K562 (cell line): ENCODE results near the gene COLEC12. TPM values are rescaled to one million over a fixed set of nuclear protein-coding genes. Genes with fewer than 3 reads are reported as not detected.

Experiments used
- ATAC-seq: fragments of 200-7000 bp; cut with Tn5 transposase; 3 replicates; pipeline ENCODE4 v1.9.1; 2020; ENCODE audit warnings: moderate library complexity
- BruUV-seq: library from RNA; stranded (reverse); fragments of 400-500 nt; replicated peaks from 2 replicates; lab custom pipeline; 2021; lab: Mats Ljungman, UMichigan
- CTCF ChIA-PET: fragments of 300-600 bp; formaldehyde crosslinking; extraction: SDS; loops from one replicate; lab custom pipeline; 2021; ENCODE audit warnings: low intra/inter-chr PET ratio; lab: Yijun Ruan, JAX
- POLR2A ChIA-PET: fragments of 300-600, 350-650 bp; sonication (Branson Sonifier 250); formaldehyde crosslinking; extraction: SDS; loops from one replicate; lab custom pipeline; 2021; ENCODE audit warnings: antibody characterized with exemption, inconsistent platforms; lab: Yijun Ruan, JAX
- DNase-seq, 4 experiments: peaks; one replicate each; pipeline versions ENCODE4 v3.0.0 to v3.0.0-alpha.2; 2011 to 2018; ENCODE audit warnings: low spot score in 3 of 4, mixed read lengths in 3 of 4; ENCODE audit errors: extremely low read depth in 1 of 4
- FAIRE-seq: peaks from 2 replicates; lab custom pipeline; 2011; peaks lifted over from hg19 to GRCh38; lab: Jason Lieb, UNC
- H2AFZ ChIP-seq: 2 replicates; pipeline ENCODE4 v1.6.0; 2011; ENCODE audit warnings: low read depth, low read length, control low read depth, inconsistent platforms
- H3K27ac ChIP-seq: fragments of 200-600 bp; 3 replicates; pipeline ENCODE4 v1.8.0; 2011; ENCODE audit warnings: low read depth, mild to moderate bottlenecking, control low read depth, inconsistent platforms, low read length, moderate library complexity, mixed read lengths; ENCODE audit errors: extremely low read depth
- H3K27me3 ChIP-seq, 2 experiments: fragments of 300-600 bp in 1 of 2; 2 replicates in 1 of 2; 3 replicates in 1 of 2; pipeline versions ENCODE4 v1.6.0 to v1.8.0; 2011; ENCODE audit warnings: inconsistent platforms in 2 of 2, low read length in 2 of 2, mild to moderate bottlenecking in 1 of 2, mixed read lengths in 1 of 2, moderate library complexity in 1 of 2; ENCODE audit not compliant: control insufficient read depth in 2 of 2, insufficient read depth in 2 of 2
- H3K36me3 ChIP-seq: fragments of 300-600 bp; 3 replicates; pipeline ENCODE4 v1.8.0; 2011; ENCODE audit warnings: mild to moderate bottlenecking, low read length, inconsistent platforms; ENCODE audit not compliant: control insufficient read depth, insufficient read depth
- H3K4me1 ChIP-seq, 2 experiments: fragments of 200-600 bp in 1 of 2; replicated peaks in 1 of 2; 2 replicates in 1 of 2; 3 replicates in 1 of 2; pipeline versions ENCODE4 v1.5.1 to v1.8.0; 2011; ENCODE audit warnings: inconsistent platforms in 2 of 2, low read length in 2 of 2, mild to moderate bottlenecking in 1 of 2, mixed read lengths in 1 of 2, moderate library complexity in 1 of 2; ENCODE audit not compliant: control insufficient read depth in 2 of 2, insufficient read depth in 2 of 2
- H3K4me2 ChIP-seq: 2 replicates; pipeline ENCODE4 v1.6.1; 2011; ENCODE audit warnings: low read length, control low read depth, inconsistent platforms, mixed read lengths; ENCODE audit not compliant: insufficient read depth
- H3K4me3 ChIP-seq: fragments of 200-600 bp; sonication (generic), shearing (Covaris generic); 2 replicates; pipeline ENCODE4 v1.5.1; 2016; ENCODE audit warnings: control low read depth, inconsistent platforms
- H3K79me2 ChIP-seq: fragments of 200-600 bp; 3 replicates; pipeline ENCODE4 v1.8.0; 2011; ENCODE audit warnings: low read length, inconsistent platforms; ENCODE audit not compliant: control insufficient read depth, insufficient read depth
- H3K9ac ChIP-seq, 2 experiments: 2 replicates each; pipeline versions ENCODE4 v1.6.0 to v1.6.1; 2011; ENCODE audit warnings: low read depth in 2 of 2, low read length in 2 of 2, control low read depth in 1 of 2, inconsistent platforms in 1 of 2, mild to moderate bottlenecking in 1 of 2, mixed read lengths in 1 of 2; ENCODE audit not compliant: insufficient read depth in 1 of 2
- H3K9me1 ChIP-seq: one replicate; pipeline ENCODE4 v1.6.0; 2011; ENCODE audit warnings: inconsistent platforms, mild to moderate bottlenecking, low read length, moderate library complexity; ENCODE audit not compliant: control insufficient read depth, insufficient read depth
- H3K9me3 ChIP-seq: replicated peaks from 2 replicates; pipeline ENCODE4 v1.5.1; 2011; ENCODE audit warnings: low read depth, low read length, inconsistent platforms; ENCODE audit not compliant: control insufficient read depth, insufficient read depth
- H4K20me1 ChIP-seq: replicated peaks from 2 replicates; pipeline ENCODE4 v1.6.1; 2011; ENCODE audit warnings: low read length, inconsistent platforms, mixed read lengths; ENCODE audit not compliant: control insufficient read depth, insufficient read depth
- ARID3B ChIP-seq: fragments of 250-450 bp; sonication (Bioruptor Pico); IDR thresholded peaks from 2 replicates; pipeline ENCODE4 v1.4.0; 2020; ENCODE audit warnings: borderline replicate concordance
- CCAR2 ChIP-seq: fragments of 200-400 bp; formaldehyde crosslinking; IDR thresholded peaks from 2 replicates; pipeline ENCODE4 v1.6.1; 2017; ENCODE audit warnings: mild to moderate bottlenecking, low read depth, low read length
- CTBP1 ChIP-seq: fragments of 450-650 bp; IDR thresholded peaks from 2 replicates; pipeline ENCODE4 v1.6.1; 2016; ENCODE audit warnings: borderline replicate concordance
- ELF2 ChIP-seq: fragments of 250-450 bp; sonication (Bioruptor Pico); IDR thresholded peaks from 2 replicates; pipeline ENCODE4 v1.5.0; 2021; ENCODE audit warnings: mild to moderate bottlenecking
- ETS2 ChIP-seq: IDR thresholded peaks from 2 replicates; pipeline ENCODE4 v1.6.1; 2016; ENCODE audit warnings: borderline replicate concordance, missing genetic modification characterization, mild to moderate bottlenecking, moderate library complexity, missing compliant biosample characterization; ENCODE audit not compliant: poor library complexity, severe bottlenecking
- GABPA ChIP-seq: fragments of 200-800 bp; sonication (Bioruptor generic); conservative IDR thresholded peaks from 2 replicates; pipeline ENCODE4 v1.6.1; 2016; ENCODE audit warnings: low read depth, missing genetic modification characterization, missing compliant biosample characterization
- KDM1A ChIP-seq, 2 experiments: fragments of 450-650 bp; IDR thresholded peaks; 2 replicates each; pipeline ENCODE4 v1.6.1; 2016; ENCODE audit warnings: mild to moderate bottlenecking in 2 of 2
- KLF6 ChIP-seq: fragments of 250-450 bp; sonication (Bioruptor Pico); IDR thresholded peaks from 2 replicates; pipeline ENCODE4 v1.4.0; 2020; ENCODE audit warnings: mild to moderate bottlenecking, moderate library complexity, borderline replicate concordance
- LEF1 ChIP-seq: fragments of 450-650 bp; IDR thresholded peaks from 2 replicates; pipeline ENCODE4 v1.6.1; 2016; ENCODE audit warnings: mild to moderate bottlenecking
- NCOA2 ChIP-seq, 2 experiments: fragments of 450-650 bp; IDR thresholded peaks; 2 replicates each; pipeline ENCODE4 v1.6.1; 2018; ENCODE audit warnings: mild to moderate bottlenecking in 2 of 2, moderate library complexity in 1 of 2; ENCODE audit not compliant: partially characterized antibody in 2 of 2
- PRDM10 ChIP-seq: fragments of 450-650 bp; IDR thresholded peaks from 2 replicates; pipeline ENCODE4 v1.6.1; 2018; ENCODE audit not compliant: partially characterized antibody
- PURB ChIP-seq: sonication (generic); formaldehyde crosslinking; IDR thresholded peaks from 2 replicates; pipeline ENCODE4 v1.9.0; 2021; ENCODE audit warnings: low read depth, mild to moderate bottlenecking, missing genetic modification reagents
- RUNX1 ChIP-seq: sonication (generic); IDR thresholded peaks from 2 replicates; pipeline ENCODE4 v1.6.1; 2016; ENCODE audit warnings: antibody characterized with exemption, low read depth
- SP1 ChIP-seq: sonication (generic); formaldehyde crosslinking; IDR thresholded peaks from 2 replicates; pipeline ENCODE4 v1.8.1; 2022; ENCODE audit warnings: mild to moderate bottlenecking, missing genetic modification reagents
- U2AF1 ChIP-seq: fragments of 200-400 bp; formaldehyde crosslinking; optimal IDR thresholded peaks from 2 replicates; pipeline ENCODE3; 2017; ENCODE audit warnings: mild to moderate bottlenecking, low read depth, low read length, moderate library complexity
- ZNF239 ChIP-seq: fragments of 250-450 bp; sonication (Bioruptor Pico); IDR thresholded peaks from 2 replicates; pipeline ENCODE4 v1.4.0; 2020; ENCODE audit warnings: mild to moderate bottlenecking
- ZNF707 ChIP-seq: fragments of 250-450 bp; sonication (Bioruptor Pico); conservative IDR thresholded peaks from 2 replicates; pipeline ENCODE4 v1.8.0; 2022; ENCODE audit warnings: inconsistent platforms, mild to moderate bottlenecking, moderate library complexity
- ZNF778 ChIP-seq: fragments of 450-650 bp; formaldehyde crosslinking; IDR thresholded peaks from 2 replicates; pipeline ENCODE4 v1.4.0; 2020; ENCODE audit warnings: mild to moderate bottlenecking, moderate library complexity
- WGBS: fragments of 100-300 bp; shearing (Covaris generic); methylation state at CpG from one replicate; pipeline ENCODE4 v1.1.6; 2016; ENCODE audit warnings: low coverage, mixed read lengths; ENCODE audit not compliant: insufficient coverage; ENCODE audit errors: missing lambda C conversion rate; 5-methylcytosine and 5-hydroxymethylcytosine counted together
- in situ Hi-C: fragments of 300-500 bp; cut with MboI; formaldehyde crosslinking; loops from 4 replicates; pipeline ENCODE4 v1.15.0; 2018; ENCODE audit warnings: inconsistent platforms, mixed read lengths
- intact Hi-C: fragments of 100-400 bp; cut with micrococcal nuclease; formaldehyde crosslinking; loops from 2 replicates; pipeline ENCODE4 v1.14.2; 2022
- polyA plus RNA-seq, 8 experiments: library from polyadenylated mRNA; depleted of rRNA in 4 of 8; stranded (reverse) in 5 of 8; unstranded in 3 of 8; fragments of >200 nt; fragmentation: Nextera tagmentation in 2 of 8; fragmentation: Illumina TruSeq in 1 of 8; extraction: Ambion mirVana in 2 of 8; extraction: Trizol in 1 of 8; gene quantifications; 2 replicates each; pipeline versions ENCODE4 v1.2.1 to v1.2.3, GENCODE V29; 2011 to 2014; ENCODE audit warnings: inconsistent platforms in 1 of 8, missing spikeins in 1 of 8
- total RNA-seq, 7 experiments: library from RNA; depleted of rRNA in 6 of 7; stranded (reverse); fragments of >200 nt in 6 of 7; fragmentation: Illumina TruSeq in 2 of 7; extraction: Trizol in 2 of 7; gene quantifications; 2 replicates each; pipeline versions ENCODE4 v1.2.1 to v1.2.3, GENCODE V29; 2011 to 2021; ENCODE audit warnings: low replicate concordance in 1 of 7

COLEC12 gene
- total and polyA plus RNA-seq, 9 of the 15 experiments (the other 6 are each of a cell fraction or from before 2014, with no cell fraction given): 0.04 TPM; not detected in 8

- Histone ChIP-seq H2AFZ (no peak overlapping the region), H3K27ac (no peak overlapping the region), H4K20me1 (no peaks in the 10 kb centered on the region), H3K27me3 (peaks cover 9 to 16% of the 10 kb centered on the region in 2 experiments; a peak in 4 of 5 replicates), H3K79me2 (no peaks in the 10 kb centered on the region), H3K4me3 (no peak overlapping the region), H3K9me1 (no peaks in the 10 kb centered on the region), H3K4me2 (no peak overlapping the region), H3K9ac (no peak overlapping the region), H3K9me3 (no peaks in the 10 kb centered on the region), H3K36me3 (no peaks in the 10 kb centered on the region), H3K4me1 (no peaks in the 10 kb centered on the region)
- ATAC-seq (no peak), FAIRE-seq (no peak), DNase-seq (no peak)
- CTCF ChIA-PET: no interaction called here
- WGBS: 0% methylated on average over 4 of the region's 4 CpGs
- no TSS peak for BruUV-seq
- in situ Hi-C loops: no loop called here
- POLR2A ChIA-PET: no interaction called here
- intact Hi-C loops: no loop called here
- TF ChIP-seq ZNF778 (CRISPR knock-in tag): no peak
- TF ChIP-seq CCAR2: no peak
- no peak for TF ChIP-seq RUNX1
- no peak for TF ChIP-seq ZNF239 (CRISPR knock-in tag)
- TF ChIP-seq LEF1: no peak
- TF ChIP-seq GABPA (tag): no peak
- no peak for TF ChIP-seq SP1 (CRISPR knock-in tag)
- TF ChIP-seq PURB (CRISPR knock-in tag): no peak
- no peak for TF ChIP-seq ARID3B (CRISPR knock-in tag)
- no peak for TF ChIP-seq PRDM10
- no peak for TF ChIP-seq KDM1A (IDR thresholded peaks at IDR 0.05)
- TF ChIP-seq KLF6: no peak
- no peak for TF ChIP-seq CTBP1
- no peak for TF ChIP-seq ETS2 (tag)
- no peak for TF ChIP-seq U2AF1
- no peak for TF ChIP-seq ZNF707
- TF ChIP-seq NCOA2 (IDR thresholded peaks at IDR 0.05; ENCODE audit: partially characterized antibody in 2 of 2): no peak
- TF ChIP-seq ELF2 (CRISPR knock-in tag): no peak
Observed at GRCh38 chr18:355678-356077, 144.8 kb downstream of the COLEC12 start.
